KOPT-K1 (cell line): ENCODE measurements around the gene ARID3B.
"Not testable (repeated sequence)": the region's sequence is repeated elsewhere in the genome, so short reads cannot be mapped to it uniquely, and the experiment has no call there.

ENCODE experiments used
- H3K27ac ChIP-seq: fragments of 200-600 bp; sonication (generic); 2 replicates; pipeline ENCODE4 v1.5.1; 2016; ENCODE audit warnings: antibody characterized with exemption, mild to moderate bottlenecking, low read depth, low read length; ENCODE audit not compliant: poor library complexity, severe bottlenecking
- H3K36me3 ChIP-seq: fragments of 200-600 bp; sonication (generic); 2 replicates; pipeline ENCODE4 v1.5.1; 2017; ENCODE audit warnings: antibody characterized with exemption, mild to moderate bottlenecking, low read length, moderate library complexity; ENCODE audit not compliant: insufficient read depth
- H3K9me3 ChIP-seq: fragments of 200-600 bp; sonication (generic); 2 replicates; pipeline ENCODE4 v1.5.1; 2017; ENCODE audit warnings: antibody characterized with exemption, low read length, mild to moderate bottlenecking; ENCODE audit not compliant: insufficient read depth, poor library complexity, severe bottlenecking

Gene ARID3B

GRCh38 chr15:74523982-74524381 is 17.0 kb upstream of the ARID3B start:
- H3K9me3 ChIP-seq = no peaks in the 10 kb centered on the region
- H3K36me3 ChIP-seq = no peaks in the 10 kb centered on the region
- H3K27ac ChIP-seq = no peak overlapping the region

DNA sequence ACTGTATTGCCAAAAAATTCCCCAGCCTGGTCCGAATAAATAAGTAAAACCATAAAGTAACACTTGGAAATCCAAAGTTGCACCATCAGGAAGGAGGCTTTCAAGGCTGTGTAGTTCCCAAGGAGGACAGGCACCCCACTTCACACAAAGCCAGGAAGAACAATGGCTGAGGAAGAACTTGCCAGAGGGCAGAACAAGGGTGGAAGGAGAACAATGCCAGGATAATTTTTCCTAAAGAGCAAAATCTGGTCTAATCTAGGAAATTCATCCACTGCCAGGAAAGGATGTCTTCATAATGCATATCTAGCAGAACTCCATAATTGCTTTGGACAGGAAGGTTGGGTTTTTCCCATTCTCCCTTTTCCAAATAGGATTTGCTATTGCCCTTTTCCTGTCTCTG is 15.7 kb upstream of the ARID3B start:
- no peaks in the 10 kb centered on the region for H3K9me3 ChIP-seq
- no peak overlapping the region for H3K27ac ChIP-seq
- no peaks in the 10 kb centered on the region for H3K36me3 ChIP-seq

- H3K27ac ChIP-seq = no peak overlapping the region
- H3K36me3 ChIP-seq = no peaks in the 10 kb centered on the region
- H3K9me3 ChIP-seq = no peaks in the 10 kb centered on the region
Observed at GRCh38 chr15:74525945-74526344, 15.1 kb upstream of the ARID3B start.

DNA sequence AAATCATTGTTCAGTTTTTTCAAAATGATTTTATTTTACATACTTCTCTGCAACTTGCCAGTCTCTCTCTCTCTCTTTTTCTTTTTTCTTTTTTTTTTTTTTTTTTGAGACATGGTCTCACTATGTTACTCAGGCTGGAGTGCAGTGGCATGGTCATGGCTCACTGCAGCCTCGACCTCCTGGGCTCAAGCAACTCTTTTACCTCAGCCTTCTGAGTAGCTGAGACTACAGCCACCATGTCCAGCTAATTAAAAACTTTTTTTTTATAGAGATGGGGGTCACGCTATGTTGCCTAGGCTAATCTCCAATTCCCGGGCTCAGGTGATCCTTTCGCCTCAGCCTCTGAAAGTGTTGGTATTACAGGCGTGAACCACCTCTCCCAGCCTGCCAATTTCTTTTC is 12.1 kb upstream of the ARID3B start:
- Histone ChIP-seq H3K27ac (no peak overlapping the region), H3K9me3 (no peaks in the 10 kb centered on the region), H3K36me3 (no peaks in the 10 kb centered on the region)

DNA sequence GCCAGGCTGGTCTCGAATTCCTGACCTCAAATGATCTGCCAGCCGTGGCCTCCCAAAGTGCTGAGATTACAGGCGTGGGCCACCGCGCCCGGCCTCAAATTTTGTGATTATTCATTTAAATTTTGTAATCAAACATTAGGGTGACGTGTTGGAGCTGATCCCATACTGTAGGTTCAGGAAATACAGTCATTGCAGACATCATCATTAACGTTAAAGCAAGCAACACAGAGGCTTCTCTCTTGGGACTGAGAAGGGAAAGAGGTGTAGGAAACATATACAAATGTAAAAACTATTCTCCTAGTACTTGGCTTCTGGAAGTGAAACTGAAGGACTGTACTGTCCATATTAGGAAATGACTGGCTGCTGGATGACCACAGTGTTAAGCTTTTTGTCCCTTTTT is 11.1 kb upstream of the ARID3B start:
- Histone ChIP-seq H3K27ac (no peak overlapping the region), H3K9me3 (no peaks in the 10 kb centered on the region), H3K36me3 (no peaks in the 10 kb centered on the region)

DNA sequence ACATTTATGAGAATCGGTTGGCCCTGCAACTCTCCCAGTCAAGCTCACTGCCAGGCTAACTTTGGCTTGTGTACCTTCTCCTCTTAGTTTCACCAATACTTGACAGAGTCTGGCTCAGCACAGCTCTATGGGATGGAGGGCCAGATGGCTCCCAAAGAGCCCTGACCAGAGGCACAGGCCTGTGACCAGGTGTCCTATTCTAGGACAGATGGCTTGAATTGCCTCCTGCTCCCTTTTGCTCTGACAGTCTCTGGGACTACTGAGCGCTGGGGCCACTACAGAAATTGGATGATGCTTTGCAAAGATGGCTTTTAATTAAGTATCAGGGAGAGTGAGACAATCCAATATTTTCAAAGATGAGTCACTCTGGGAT is 10.3 kb upstream of the ARID3B start:
- H3K9me3 ChIP-seq = no peaks in the 10 kb centered on the region
- H3K27ac ChIP-seq = no peak overlapping the region
- H3K36me3 ChIP-seq = no peaks in the 10 kb centered on the region

GRCh38 chr15:74531144-74531811 is 9.7 kb upstream of the ARID3B start:
- no peak overlapping the region for H3K27ac ChIP-seq
- H3K36me3 ChIP-seq = no peaks in the 10 kb centered on the region
- no peaks in the 10 kb centered on the region for H3K9me3 ChIP-seq

DNA sequence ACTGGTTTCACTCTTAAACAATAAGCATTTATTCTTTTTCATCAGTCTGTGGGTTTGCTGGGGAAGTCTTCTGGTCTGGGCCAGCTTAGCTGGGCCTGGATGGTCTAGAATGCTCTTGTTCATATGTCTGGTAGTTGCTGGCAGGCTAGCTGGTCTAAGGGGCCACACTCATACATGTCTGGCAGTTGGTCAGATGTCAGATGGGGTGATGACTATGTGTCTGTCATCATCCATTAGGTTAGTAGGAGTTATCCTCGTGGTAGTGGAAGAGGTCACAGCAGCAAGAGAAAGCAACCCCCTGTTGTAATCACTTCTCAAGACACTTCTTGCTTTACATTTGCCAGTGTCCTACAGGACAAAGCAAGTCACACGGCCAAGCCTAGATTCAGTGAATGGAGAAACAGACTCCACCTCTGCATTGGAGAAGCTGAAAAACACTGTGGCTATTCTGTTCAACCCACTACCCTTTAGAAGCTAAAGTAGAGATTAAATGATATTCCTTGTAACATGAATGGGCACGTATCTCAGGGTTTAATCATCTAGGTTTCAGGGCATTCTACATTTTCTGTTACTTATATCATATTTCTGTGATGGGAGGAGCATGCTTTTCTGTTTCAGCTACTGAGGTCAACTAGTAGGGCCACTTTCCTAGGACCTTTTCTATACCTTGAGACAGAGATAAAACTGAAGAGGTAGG is 5.5 kb upstream of the ARID3B start:
- no peaks in the 10 kb centered on the region for H3K9me3 ChIP-seq
- H3K36me3 ChIP-seq = no peaks in the 10 kb centered on the region
- no peak overlapping the region for H3K27ac ChIP-seq

GRCh38 chr15:74537736-74538135 is 3.3 kb upstream of the ARID3B start:
- Histone ChIP-seq H3K27ac (no peak overlapping the region), H3K9me3 (no peaks in the 10 kb centered on the region), H3K36me3 (no peaks in the 10 kb centered on the region)

DNA sequence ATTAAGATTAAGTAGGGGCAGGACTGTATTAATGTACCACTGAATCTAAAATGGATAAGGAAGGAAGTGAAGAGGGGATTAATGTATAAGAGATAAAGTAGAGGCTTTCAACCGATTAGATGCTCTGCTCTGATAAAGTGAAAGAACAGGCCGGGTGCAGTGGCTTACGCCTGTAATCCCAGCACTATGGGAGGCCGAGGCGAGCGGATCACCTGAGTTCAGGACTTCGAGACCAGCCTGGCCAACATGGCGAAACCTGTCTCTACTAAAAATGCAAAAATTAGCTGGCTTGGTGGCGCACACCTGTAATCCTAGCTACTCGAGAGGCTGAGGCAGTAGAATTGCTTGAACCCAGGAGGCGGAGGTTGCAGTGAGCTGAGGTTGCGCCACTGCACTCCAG is 1.5 kb upstream of the ARID3B start:
- peak overlapping the region; percentile 92 for H3K27ac ChIP-seq
- H3K36me3 ChIP-seq = not testable (repeated sequence)

GRCh38 chr15:74540161-74540760 is 759 bp upstream of the ARID3B start:
- Histone ChIP-seq H3K27ac (peak overlapping the region; percentile 92), H3K9me3 (no peaks in the 10 kb centered on the region), H3K36me3 (peaks cover 12% of the 10 kb centered on the region)

More for the DNA sequence above, 1.5 kb upstream of the ARID3B start:
- H3K9me3 ChIP-seq = not testable (repeated sequence)

DNA sequence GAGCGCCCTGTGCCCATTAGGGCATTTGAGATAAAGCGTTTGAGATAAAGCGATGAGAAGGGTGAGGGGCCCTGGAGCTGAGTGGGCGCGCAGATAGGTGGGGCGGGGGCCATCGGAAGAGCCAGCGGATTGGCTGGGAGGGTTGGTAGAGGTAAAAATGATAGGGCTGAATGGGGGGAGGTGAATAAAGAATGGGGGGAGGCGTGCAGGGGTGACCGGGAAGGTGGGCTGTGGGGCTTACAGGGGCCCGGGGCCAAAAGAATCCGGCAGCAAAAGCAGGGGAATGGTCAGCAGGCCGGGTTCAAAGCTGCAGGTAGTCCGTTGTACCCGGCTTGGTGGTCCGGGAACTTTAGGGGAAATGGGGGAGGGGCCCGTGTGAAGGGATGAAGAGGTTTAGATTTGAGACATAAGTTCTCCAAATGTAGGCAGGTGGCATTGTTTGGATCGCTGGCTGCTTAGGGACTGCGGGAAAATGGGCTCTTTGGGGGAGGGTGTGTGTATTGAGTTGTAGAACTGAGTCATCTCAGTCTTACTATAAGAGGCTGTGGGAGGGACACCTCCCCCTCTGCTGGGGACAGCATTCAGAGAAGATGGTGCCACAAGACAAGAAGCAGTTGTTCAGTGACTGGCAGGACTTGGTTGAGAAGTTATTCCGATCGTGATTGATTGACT is 610 bp downstream of the ARID3B start:
- Histone ChIP-seq H3K27ac (peak overlapping the region; percentile 81), H3K36me3 (peaks cover 18% of the 10 kb centered on the region), H3K9me3 (no peaks in the 10 kb centered on the region)

DNA sequence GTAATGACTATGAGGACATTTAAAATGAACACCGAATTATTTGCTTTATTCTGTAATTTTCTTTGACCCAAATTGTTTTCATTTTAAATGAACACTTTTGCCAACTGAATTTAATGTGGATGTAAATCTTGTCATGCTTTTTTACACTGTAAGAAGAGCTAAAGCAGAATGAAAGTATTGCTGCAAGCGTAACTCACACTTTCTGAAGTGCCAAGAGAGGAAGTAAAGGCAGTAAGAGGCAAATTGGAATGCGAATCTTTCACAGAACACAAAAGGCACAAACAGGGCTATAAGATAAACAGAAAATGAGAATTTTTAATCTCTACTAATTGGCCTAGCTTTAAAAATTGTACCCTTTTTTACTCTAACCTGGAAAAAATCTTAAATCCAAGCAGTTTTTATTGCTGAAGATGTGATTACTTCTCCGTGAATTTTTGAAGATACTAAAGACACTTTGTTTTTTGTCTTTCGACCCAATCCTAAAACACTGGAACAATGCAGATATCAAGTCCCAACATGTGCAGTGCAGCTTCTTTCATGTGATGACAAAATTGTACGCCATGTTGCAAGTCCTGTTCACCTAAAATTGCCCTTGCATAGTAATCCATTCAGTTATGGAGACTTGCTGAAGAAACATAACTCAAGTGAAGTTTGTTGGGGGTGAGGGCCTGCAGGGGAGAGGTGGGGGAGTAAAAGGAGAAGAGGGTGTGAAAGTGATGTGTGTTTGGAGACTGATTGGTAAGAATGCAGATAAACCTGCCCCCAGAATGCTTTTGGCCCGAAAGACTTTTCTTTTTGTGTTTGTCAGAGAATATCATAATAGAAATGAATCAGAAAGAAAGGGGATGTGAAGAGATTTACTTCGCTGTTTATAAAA is 1.4 kb downstream of the ARID3B start:
- no peaks in the 10 kb centered on the region for H3K9me3 ChIP-seq
- peak overlapping the region; percentile 81 for H3K27ac ChIP-seq
- peaks cover 20% of the 10 kb centered on the region for H3K36me3 ChIP-seq

DNA sequence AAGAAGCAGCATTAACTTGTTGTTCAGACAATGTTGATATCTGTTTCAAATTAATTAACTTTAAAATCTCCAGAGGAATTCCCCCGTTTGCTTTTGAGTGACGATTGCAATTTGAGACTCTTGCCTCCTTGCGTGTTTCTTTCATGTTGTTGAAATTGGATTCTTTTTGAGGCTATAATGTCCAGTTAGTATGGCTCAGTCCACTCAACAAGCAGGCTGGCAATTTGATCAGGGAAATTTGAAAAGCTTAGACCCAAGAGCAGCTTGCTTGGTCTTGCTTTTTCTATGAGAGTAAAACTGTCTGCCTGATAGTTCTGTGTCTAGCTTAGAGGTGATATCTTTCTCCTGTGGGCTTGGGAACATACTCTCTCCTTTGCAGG is 2.0 kb downstream of the ARID3B start:
- Histone ChIP-seq H3K36me3 (peaks cover 26% of the 10 kb centered on the region), H3K9me3 (no peaks in the 10 kb centered on the region), H3K27ac (peak overlapping the region; percentile 81)

DNA sequence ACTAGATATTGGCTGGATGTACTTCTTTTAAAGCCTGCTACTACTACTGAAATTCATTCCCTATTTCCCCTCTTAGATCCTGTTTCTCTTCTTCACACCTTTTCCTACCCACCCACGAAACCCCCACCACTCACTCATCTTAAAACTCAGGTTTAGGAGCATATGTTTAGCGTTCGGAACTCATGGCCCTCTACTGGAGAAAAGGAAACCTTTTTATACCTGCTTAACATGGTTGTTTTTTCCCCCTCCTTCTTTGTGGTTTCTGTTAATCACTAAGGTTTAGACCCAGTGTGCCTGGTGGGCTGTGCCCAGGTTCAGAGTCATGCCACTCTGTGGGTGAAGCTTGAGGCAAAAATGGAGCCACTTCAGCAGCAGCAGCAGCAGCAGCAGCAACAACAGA is 2.6 kb downstream of the ARID3B start:
- Histone ChIP-seq H3K36me3 (peaks cover 32% of the 10 kb centered on the region), H3K27ac (peak overlapping the region; percentile 81), H3K9me3 (no peaks in the 10 kb centered on the region)
